Kidney epithelial cell (primary cell): ENCODE measurements around the gene ADCYAP1R1. TPM values are rescaled to one million over a fixed set of nuclear protein-coding genes. Genes with fewer than 3 reads are reported as not detected.

Source experiments
- DNase-seq: peaks from one replicate; pipeline ENCODE4 v3.0.0-alpha.2; 2010; ENCODE audit warnings: low read depth
- H3K27me3 ChIP-seq: 2 replicates; pipeline ENCODE4 v1.6.0; 2011; ENCODE audit warnings: low read length; ENCODE audit not compliant: control insufficient read depth, insufficient read depth
- H3K36me3 ChIP-seq: 2 replicates; pipeline ENCODE4 v1.5.1; 2011; ENCODE audit warnings: low read length; ENCODE audit not compliant: control insufficient read depth, insufficient read depth
- H3K4me3 ChIP-seq: 2 replicates; pipeline ENCODE4 v1.5.1; 2011; ENCODE audit warnings: low read depth, mild to moderate bottlenecking, control low read depth, low read length
- total RNA-seq: library from RNA; depleted of rRNA; stranded (reverse); fragments of >200 nt; gene quantifications from 2 replicates; pipeline ENCODE4 v1.2.3, GENCODE V29; 2015
- TF ChIP-seq, protein P1 (sequence below): IDR thresholded peaks from 2 replicates; pipeline ENCODE4 v1.5.1; 2011; ENCODE audit warnings: mild to moderate bottlenecking, moderate library complexity, low read length, control low read depth, inconsistent platforms; ENCODE audit not compliant: insufficient read depth, poor library complexity, severe bottlenecking

ADCYAP1R1 gene
- total RNA-seq, 1 donor from 2014 or later, result not detected

DNA sequence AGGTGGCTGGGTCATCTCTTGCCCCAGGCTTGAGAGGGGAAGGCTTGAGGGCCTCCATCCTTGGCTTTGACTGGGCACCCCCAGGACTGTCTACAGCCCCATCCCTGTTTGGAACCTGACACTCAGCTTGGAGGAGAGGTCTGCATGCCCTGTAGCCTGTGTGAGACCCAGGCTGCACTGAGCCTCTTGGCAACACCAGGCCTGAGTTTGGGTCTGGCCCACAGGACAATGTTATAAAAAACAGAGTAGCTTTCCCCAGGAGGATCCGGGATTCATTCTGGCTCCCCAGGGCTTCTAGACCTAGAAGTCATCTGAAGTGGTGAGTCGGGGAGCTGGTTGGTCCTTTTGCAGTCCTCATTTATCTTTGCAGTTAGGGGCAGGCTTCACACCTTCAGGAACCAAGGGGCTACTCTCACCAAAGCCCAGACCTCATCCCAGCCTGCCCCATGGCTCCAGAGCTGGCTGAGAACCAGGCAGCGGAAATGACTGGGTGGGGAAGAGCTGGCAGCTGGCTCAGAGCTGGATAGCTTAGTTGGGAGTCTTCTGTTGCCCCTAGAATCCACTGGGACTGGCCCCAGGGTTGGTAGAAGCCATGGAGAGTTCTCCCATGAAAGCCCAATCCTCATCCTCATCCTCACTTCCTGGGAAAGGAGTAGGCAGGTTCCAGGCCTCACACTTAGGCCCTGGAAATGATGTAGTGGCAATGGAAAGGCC, 68.8 kb downstream of the ADCYAP1R1 start:
- TF ChIP-seq, protein P1, sequence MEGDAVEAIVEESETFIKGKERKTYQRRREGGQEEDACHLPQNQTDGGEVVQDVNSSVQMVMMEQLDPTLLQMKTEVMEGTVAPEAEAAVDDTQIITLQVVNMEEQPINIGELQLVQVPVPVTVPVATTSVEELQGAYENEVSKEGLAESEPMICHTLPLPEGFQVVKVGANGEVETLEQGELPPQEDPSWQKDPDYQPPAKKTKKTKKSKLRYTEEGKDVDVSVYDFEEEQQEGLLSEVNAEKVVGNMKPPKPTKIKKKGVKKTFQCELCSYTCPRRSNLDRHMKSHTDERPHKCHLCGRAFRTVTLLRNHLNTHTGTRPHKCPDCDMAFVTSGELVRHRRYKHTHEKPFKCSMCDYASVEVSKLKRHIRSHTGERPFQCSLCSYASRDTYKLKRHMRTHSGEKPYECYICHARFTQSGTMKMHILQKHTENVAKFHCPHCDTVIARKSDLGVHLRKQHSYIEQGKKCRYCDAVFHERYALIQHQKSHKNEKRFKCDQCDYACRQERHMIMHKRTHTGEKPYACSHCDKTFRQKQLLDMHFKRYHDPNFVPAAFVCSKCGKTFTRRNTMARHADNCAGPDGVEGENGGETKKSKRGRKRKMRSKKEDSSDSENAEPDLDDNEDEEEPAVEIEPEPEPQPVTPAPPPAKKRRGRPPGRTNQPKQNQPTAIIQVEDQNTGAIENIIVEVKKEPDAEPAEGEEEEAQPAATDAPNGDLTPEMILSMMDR, result no peak
- peaks cover 3% of the 10 kb centered on the region for H3K27me3 ChIP-seq
- H3K4me3 ChIP-seq, result no peak overlapping the region
- no peaks in the 10 kb centered on the region for H3K36me3 ChIP-seq
- no peak for DNase-seq

DNA sequence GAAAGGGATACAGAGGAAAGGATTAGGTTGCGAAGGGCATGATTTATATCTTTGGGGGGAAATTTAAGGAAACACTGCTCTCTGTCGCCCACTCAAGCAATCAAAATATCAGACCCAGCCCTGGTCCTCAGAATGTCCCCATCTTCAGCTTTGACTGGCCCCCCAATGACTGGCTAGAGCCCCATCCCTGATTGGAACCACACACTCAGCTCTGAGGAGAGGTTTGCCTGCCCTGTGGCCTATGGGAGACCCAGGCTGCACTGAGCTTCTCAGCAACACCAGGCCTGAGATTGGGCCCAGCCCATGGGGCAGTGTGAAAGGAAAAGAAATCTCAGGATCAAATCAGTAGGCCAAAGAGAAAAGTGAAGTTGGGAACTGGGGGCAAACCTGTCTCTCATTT, 69.5 kb downstream of the ADCYAP1R1 start:
- H3K36me3 ChIP-seq, result no peaks in the 10 kb centered on the region
- TF ChIP-seq, protein P1, result no peak
- no peak overlapping the region for H3K4me3 ChIP-seq
- H3K27me3 ChIP-seq, result peaks cover 3% of the 10 kb centered on the region
- DNase-seq, result no peak

DNA sequence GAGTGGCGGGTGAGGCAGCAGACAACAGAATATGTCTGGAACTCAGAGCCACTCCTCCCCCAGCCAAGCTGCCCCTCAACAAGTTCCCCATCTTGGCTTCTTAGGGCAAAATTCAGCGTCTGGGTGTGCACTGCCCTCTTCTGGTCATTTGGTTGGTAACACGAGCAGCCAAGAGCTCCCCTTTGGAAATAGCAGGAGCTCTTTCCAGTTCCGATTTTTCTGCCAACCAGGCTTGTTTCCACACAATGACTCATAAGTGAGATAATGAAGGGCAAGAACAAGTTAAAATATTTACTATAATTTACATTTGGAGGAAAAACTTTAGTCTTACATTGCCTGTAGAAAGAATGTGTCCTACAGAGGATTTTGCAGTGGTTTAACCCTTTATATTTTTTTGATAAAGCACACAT, 70.5 kb downstream of the ADCYAP1R1 start:
- Histone ChIP-seq H3K4me3 (no peak overlapping the region), H3K36me3 (no peaks in the 10 kb centered on the region), H3K27me3 (peaks cover 3% of the 10 kb centered on the region)
- peak; percentile 28 for DNase-seq
- TF ChIP-seq, protein P1, result peak; percentile 83

DNA sequence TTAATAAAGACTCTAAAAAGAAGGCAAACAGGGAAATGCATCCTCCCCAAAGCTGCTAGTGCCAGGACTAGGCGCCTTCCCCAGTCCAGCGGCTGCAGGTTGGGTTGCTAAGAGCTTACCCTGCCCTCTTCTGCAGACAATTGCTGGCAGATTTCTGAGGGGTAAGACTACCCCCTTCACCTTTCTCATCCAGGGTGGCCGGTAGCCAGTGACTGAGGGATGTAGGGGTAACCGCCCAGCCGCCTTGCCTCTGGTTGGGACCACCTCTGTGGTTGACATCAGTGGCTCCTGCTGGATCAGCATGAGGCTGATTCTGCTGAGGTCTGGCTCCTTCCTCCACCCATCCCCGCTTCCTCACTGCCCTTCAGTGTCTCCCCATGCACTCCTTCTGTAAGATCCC, 71.2 kb downstream of the ADCYAP1R1 start:
- Histone ChIP-seq H3K36me3 (no peaks in the 10 kb centered on the region), H3K27me3 (peaks cover 3% of the 10 kb centered on the region), H3K4me3 (no peak overlapping the region)
- no peak for DNase-seq
- TF ChIP-seq, protein P1, result no peak

DNA sequence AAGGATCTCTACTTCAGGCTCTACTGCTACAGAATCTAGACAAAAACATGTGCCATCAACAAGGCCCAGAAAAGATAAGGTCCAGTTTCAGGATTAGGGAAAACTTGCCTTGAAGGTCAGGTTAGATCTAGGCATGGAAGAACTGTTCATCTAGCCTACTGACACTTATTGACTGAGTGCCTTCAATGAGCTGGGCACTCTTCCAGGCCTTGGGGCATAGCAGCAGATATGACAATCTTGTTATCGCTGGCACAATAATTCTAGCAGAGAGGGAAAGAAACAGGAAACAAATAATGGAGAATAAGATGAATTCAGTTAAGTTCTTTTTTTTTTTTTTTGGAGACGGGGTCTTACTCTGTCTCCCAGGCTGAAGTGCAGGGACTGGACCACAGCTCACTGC, 71.6 kb downstream of the ADCYAP1R1 start:
- TF ChIP-seq, protein P1, result no peak

DNA sequence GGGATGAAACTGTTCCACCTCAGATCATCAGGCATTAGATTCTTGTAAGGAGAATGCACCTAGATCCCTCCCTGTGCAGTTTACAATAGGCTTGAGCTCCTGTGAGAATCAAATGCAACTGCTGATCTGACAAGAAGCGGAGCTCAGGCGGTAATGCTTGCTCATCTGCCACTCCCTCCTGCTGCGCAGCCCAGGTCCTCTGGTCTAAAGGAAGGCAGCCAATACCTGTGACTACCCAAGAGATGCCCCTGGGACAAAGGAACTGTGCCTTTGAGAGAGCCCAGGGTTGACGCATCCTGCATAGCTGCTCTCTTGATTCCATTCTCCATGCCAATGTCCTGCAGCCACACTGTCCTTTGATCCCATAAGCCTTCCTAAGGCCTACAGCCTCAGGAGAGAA, 73.1 kb downstream of the ADCYAP1R1 start:
- Histone ChIP-seq H3K4me3 (no peak overlapping the region), H3K36me3 (no peaks in the 10 kb centered on the region), H3K27me3 (peaks cover 3% of the 10 kb centered on the region)
- TF ChIP-seq, protein P1, result no peak
- DNase-seq, result no peak

More for the DNA sequence above, 71.6 kb downstream of the ADCYAP1R1 start:
- peaks cover 3% of the 10 kb centered on the region for H3K27me3 ChIP-seq
- no peaks in the 10 kb centered on the region for H3K36me3 ChIP-seq
- no peak for DNase-seq
- H3K4me3 ChIP-seq, result no peak overlapping the region
